AG10803 (cell line): ENCODE results near the gene EPB41L5.
A peak's percentile ranks its signal among the peaks of the same experiment; 100 is the strongest.
"Not testable (repeated sequence)": the region's sequence is repeated elsewhere in the genome, so short reads cannot be mapped to it uniquely, and the experiment has no call there.

Experiments used
- DNase-seq: peaks from one replicate; pipeline ENCODE4 v3.0.0; 2010; ENCODE audit warnings: low read depth
- H3K4me3 ChIP-seq: 2 replicates; pipeline ENCODE4 v1.5.1; 2011; ENCODE audit warnings: mild to moderate bottlenecking, low read length, control low read depth
- TF ChIP-seq, protein P1 (sequence below): conservative IDR thresholded peaks from 2 replicates; pipeline ENCODE4 v1.5.1; 2011; ENCODE audit warnings: mild to moderate bottlenecking, low read length, control low read depth, inconsistent platforms

The EPB41L5 gene

DNA sequence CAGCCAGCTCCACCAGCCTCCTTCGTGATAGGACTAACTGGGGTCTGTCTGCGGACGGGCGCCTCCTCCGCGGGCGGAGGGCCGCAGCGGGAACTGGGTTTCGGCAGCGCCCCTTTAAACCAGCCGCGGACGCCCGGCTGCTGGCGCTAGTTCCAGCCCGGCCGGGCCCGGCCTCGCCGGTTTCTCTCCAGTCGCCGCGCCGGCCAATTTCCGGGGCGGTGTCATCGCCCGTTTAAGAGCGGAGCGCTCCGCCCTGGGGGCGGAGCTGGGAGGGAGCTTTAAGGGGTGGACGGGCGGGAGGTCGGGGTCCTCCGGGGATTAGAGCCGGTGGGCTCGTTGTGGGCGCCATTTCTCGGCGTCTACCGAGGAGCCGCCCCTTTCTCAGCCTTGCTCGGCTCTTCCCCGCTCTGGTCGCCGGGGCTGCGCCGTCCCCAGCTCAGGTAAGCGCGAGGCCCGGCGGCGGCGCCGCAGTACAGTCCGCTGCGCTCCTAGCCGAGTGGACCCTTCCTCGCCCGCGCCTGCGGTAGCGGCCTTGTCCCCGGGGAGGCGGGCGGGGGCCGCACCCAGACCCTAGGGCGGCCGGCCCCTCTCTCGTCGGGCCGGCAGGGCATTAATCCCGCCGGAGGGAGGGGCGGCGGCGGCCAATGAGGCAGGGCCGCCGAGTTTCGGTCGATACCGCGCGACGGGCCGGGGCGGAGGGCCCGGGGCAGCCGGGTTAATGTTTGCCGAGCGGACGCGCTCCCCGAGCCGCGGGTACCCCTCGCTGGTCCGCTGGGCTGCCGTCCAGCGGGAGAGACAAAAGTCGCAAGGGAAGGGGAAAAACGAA is at the start of gene EPB41L5:
EPB41L5 (plus strand) TSS at position 307 of the 826 bp plus-strand sequence. CDS start 6,008 bp downstream, outside the sequence.
- peak; percentile 85 for DNase-seq
- TF ChIP-seq, protein P1, sequence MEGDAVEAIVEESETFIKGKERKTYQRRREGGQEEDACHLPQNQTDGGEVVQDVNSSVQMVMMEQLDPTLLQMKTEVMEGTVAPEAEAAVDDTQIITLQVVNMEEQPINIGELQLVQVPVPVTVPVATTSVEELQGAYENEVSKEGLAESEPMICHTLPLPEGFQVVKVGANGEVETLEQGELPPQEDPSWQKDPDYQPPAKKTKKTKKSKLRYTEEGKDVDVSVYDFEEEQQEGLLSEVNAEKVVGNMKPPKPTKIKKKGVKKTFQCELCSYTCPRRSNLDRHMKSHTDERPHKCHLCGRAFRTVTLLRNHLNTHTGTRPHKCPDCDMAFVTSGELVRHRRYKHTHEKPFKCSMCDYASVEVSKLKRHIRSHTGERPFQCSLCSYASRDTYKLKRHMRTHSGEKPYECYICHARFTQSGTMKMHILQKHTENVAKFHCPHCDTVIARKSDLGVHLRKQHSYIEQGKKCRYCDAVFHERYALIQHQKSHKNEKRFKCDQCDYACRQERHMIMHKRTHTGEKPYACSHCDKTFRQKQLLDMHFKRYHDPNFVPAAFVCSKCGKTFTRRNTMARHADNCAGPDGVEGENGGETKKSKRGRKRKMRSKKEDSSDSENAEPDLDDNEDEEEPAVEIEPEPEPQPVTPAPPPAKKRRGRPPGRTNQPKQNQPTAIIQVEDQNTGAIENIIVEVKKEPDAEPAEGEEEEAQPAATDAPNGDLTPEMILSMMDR = no peak
- H3K4me3 ChIP-seq = peak within 1 kb of the TSS; percentile 75

DNA sequence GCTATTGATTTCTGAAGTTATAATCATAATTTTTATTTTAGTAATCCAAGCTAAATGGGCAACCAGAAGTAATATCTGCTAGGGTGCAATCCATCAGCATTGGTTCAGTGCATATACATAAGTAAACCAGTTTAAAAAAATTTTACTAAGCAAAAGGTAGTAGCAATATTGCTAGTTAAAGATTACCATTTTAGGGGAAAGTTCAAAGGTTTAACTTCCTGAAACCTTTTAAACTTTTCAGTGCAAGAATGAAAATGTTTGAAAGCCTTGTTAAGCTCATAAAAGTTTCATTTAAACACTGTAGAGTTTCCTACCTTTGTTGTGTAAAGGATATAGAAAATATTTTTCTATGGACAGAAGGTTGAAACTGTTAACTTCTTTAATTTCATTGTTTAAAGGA is 31.0 kb upstream of the EPB41L5 start:
- DNase-seq = no peak

DNA sequence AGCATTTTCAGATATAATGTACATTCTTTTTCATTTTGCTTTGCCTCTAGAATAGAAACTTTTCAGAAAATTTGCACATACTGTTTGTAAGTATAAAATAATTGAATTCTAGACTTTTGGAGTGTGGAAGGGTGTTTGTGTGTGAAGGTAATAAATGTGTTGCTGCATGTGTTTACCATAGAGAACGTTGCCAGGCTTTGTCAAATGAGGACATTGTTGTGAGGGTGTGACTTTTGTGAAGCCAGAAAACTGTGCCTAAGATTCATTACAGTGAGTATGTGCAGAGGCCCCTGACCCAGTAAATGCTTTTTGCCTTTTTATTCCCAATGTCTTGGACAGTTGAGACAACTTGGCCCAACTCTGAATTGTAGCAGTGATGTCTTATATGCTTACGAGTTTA is 30.4 kb upstream of the EPB41L5 start:
- DNase-seq = no peak
- no peak overlapping the region for H3K4me3 ChIP-seq
- TF ChIP-seq, protein P1 = no peak

More for the DNA sequence above, 31.0 kb upstream of the EPB41L5 start:
- TF ChIP-seq, protein P1 = no peak
- no peak overlapping the region for H3K4me3 ChIP-seq

DNA sequence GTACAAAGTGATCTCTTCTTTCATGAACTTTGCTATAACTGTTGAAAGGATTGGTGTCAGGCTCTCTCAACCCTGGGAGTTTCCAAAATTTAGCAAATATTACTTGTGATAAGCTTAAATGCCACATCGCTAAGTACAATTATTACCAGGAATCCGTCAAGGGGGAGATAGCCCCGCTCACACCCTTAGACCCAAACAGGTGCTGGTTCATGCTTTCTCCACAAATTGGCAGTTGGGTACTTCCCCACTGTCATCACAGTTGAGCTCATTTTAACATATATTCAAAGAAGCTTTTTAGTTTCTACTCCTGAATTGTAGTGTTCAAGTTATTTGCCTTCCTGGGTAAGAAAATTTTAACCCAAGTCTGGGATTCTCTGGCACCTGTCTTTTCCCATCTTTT is 29.8 kb upstream of the EPB41L5 start:
- TF ChIP-seq, protein P1 = no peak
- H3K4me3 ChIP-seq = no peak overlapping the region
- DNase-seq = no peak

DNA sequence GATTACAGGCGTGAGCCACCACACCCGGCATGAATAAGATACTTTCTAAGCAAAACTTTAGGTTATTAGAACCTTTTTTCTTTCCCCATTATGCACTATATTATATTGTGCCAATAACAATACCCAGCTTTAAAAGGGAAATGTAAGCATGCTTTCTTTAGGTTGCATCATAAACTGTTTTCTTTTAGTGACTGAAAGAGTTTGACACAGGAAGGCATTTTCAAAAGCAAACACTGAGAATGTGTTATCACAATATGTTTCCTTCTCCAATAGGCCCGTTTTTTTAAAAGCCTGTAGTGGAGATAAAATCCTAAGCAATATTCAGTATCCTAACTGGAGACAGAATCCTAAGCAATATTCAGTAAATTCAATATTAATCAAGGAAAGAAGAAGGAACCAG is 16.7 kb upstream of the EPB41L5 start:
- no peak overlapping the region for H3K4me3 ChIP-seq
- peak; percentile 11 for DNase-seq
- TF ChIP-seq, protein P1 = no peak

DNA sequence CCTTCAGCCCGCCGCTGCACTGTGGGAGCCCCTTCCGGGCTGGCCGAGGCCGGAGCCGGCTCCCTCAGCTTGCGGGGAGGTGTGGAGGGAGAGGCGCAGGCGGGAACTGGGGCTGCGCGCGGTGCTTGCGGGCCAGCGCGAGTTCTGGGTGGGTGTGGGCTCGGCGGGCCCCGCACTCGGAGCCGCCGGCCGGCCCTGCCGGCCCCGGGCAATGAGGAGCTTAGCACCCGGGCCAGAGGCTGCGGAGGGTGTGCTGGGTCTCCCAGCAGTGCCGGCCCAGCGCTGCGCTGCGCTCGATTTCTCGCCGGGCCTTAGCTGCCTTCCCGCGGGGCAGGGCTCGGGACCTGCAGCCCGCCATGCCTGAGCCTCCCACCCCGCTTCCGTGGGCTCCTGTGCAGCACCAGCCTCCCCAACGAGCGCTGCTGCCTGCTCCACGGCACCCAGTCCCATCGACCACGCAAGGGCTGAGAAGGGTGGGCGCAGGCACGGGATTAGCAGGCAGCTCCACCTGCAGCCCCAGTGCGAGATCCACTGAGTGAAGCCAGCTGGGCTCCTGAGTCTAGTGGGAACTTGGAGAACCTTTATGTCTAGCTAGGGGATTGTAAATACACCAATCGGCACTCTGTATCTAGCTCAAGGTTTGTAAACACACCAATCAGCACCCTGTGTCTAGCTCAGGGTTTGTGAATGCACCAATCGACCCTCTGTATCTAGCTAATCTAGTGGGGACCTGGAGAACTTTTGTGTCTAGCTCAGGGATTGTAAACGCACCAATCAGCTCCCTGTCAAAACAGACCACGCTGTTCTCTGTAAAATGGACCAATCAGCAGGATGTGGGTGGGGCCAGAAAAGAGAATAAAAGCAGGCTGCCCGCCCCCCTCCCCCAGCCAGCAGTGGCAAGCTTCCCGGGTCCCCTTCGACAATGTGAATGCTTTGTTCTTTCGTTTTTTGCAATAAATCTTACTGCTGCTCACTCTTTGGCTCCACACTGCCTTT is 15.7 kb upstream of the EPB41L5 start:
- not testable (repeated sequence) for H3K4me3 ChIP-seq, DNase-seq

DNA sequence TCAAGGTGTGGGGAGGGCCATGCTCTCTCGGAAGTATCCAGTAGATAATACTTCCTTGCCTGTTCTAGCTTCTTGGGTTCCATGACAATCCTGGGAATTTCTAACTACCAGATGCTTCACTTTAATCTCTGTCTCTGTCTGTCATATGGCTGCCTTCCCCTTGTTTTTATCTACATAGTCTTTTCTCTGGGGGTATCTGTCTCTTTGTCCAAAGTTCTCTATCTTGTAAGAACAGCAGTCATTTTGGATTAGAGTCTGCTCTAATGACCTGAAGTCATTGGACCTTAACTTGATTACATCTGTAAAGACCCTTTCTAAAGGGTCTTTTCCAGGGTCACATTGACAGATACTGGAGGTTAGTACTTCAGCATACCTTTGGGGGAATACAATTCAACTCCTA is 11.4 kb upstream of the EPB41L5 start:
- TF ChIP-seq, protein P1 = no peak
- no peak overlapping the region for H3K4me3 ChIP-seq
- DNase-seq = no peak
